Keratinocyte (primary cell): Measurements from ENCODE around the gene TMEM126B.

Experiments used
- EZH2 ChIP-seq: IDR thresholded peaks from one replicate; pipeline ENCODE4 v1.6.1; 2012; ENCODE audit warnings: inconsistent platforms, mild to moderate bottlenecking, low read length, moderate library complexity
- TF ChIP-seq, protein P1 (sequence below), 3 experiments: IDR thresholded peaks in 1 of 3; conservative IDR thresholded peaks in 1 of 3; optimal IDR thresholded peaks in 1 of 3; 2 replicates in 2 of 3; 3 replicates in 1 of 3; pipeline versions ENCODE3 to v1.5.1; 2011; ENCODE audit warnings: low read length in 3 of 3, mild to moderate bottlenecking in 3 of 3, moderate library complexity in 2 of 3, control low read depth in 1 of 3, inconsistent platforms in 1 of 3; ENCODE audit not compliant: insufficient read depth in 2 of 3; ENCODE audit errors: extremely low read depth in 1 of 3

DNA sequence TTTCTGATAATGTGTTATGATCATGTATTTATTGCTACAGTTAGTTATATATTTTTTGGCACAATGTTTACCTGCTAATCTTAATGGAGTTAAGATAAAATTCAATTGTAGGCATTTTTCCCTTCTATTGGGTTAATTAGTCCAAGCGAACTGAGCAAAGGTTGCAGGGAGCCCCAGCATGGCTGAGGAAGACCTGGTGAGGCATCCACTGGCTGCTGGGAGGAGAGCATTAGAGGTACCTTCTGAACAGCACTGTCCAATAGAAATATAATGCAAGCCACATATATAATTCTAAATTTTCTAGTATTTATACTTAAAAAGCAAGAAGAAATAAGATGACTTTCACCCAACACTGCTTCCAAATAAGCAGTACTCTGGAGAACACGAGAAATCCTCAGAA is 18.7 kb downstream of the TMEM126B start:
- TF ChIP-seq, protein P1, sequence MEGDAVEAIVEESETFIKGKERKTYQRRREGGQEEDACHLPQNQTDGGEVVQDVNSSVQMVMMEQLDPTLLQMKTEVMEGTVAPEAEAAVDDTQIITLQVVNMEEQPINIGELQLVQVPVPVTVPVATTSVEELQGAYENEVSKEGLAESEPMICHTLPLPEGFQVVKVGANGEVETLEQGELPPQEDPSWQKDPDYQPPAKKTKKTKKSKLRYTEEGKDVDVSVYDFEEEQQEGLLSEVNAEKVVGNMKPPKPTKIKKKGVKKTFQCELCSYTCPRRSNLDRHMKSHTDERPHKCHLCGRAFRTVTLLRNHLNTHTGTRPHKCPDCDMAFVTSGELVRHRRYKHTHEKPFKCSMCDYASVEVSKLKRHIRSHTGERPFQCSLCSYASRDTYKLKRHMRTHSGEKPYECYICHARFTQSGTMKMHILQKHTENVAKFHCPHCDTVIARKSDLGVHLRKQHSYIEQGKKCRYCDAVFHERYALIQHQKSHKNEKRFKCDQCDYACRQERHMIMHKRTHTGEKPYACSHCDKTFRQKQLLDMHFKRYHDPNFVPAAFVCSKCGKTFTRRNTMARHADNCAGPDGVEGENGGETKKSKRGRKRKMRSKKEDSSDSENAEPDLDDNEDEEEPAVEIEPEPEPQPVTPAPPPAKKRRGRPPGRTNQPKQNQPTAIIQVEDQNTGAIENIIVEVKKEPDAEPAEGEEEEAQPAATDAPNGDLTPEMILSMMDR (optimal IDR thresholded peaks at IDR 0.05 in 1 of 3, IDR thresholded peaks at IDR 0.05 in 1 of 3, conservative IDR thresholded peaks at IDR 0.05 in 1 of 3; ENCODE audit: extremely low read depth in 1 of 3, insufficient read depth in 2 of 3, low read length in 3 of 3) = no peak
- TF ChIP-seq EZH2 = no peak
